HG03378 (cell line): ENCODE data around the gene NKX2-3.

Experiments used
- ATAC-seq: cut with Tn5 transposase; IDR thresholded peaks from one replicate; pipeline ENCODE4 v1.9.1; 2021; ENCODE audit warnings: mild to moderate bottlenecking, moderate library complexity; ENCODE audit not compliant: unreplicated experiment

The NKX2-3 gene

GRCh38 chr10:99573790-99574189, 41.0 kb downstream of the NKX2-3 start:
- no peak for ATAC-seq

GRCh38 chr10:99579971-99580370, 47.2 kb downstream of the NKX2-3 start:
- ATAC-seq = no peak

- ATAC-seq = no peak
Observed at GRCh38 chr10:99582255-99582770, 49.6 kb downstream of the NKX2-3 start.

GRCh38 chr10:99583687-99584086, 50.9 kb downstream of the NKX2-3 start:
- no peak for ATAC-seq
